ENCODE measurements around the gene USP11. TPM values are rescaled to one million over a fixed set of nuclear protein-coding genes. Genes with fewer than 3 reads are reported as not detected.

USP11 gene
- total and polyA plus RNA-seq, 2 of the 4 experiments (the other 2 are of a cell fraction): 33.5 to 59.7 TPM

GRCh38 chrX:47212381-47213293 is 20.2 kb upstream of the USP11 start (continued):
- no peak for TF ChIP-seq USF2 (IDR thresholded peaks at IDR 0.05; ENCODE audit: low read depth, low read length)

GRCh38 chrX:47214435-47215077 is 18.3 kb upstream of the USP11 start:
- H3K27ac ChIP-seq (ENCODE audit: insufficient read depth, low read length): no peak overlapping the region
- no peak overlapping the region for H3K18ac ChIP-seq (ENCODE audit: low read depth, low read length)
- no peak overlapping the region for H3K4ac ChIP-seq (ENCODE audit: low read depth, low read length)
- H3K56ac ChIP-seq (ENCODE audit: extremely low read depth, insufficient read depth, low read length): no peak overlapping the region
- peaks cover 77% of the 10 kb centered on the region for H4K20me1 ChIP-seq (ENCODE audit: insufficient read depth, low read length)
- ChIA-PET POLR2A (ENCODE audit: unreplicated experiment) (no interaction called here), CTCF (no interaction called here)
- TSS peak; percentile 98 for BruUV-seq (replicated peaks)
- no peak overlapping the region for H3K23ac ChIP-seq (ENCODE audit: low read depth, low read length)
- H3K4me3 ChIP-seq (ENCODE audit: insufficient read depth, low read depth, low read length): no peak overlapping the region
- ATAC-seq (ENCODE audit: low read depth) (no peak), DNase-seq (no peak)
- no peaks in the 10 kb centered on the region for H3K9me3 ChIP-seq (ENCODE audit: control insufficient read depth, insufficient read depth, low read length)
- no peaks in the 10 kb centered on the region; the same call in 1 of the 2 replicates for H3K27me3 ChIP-seq (ENCODE audit: control insufficient read depth, insufficient read depth, low read length)
- no peak overlapping the region for H2BK15ac ChIP-seq (ENCODE audit: low read depth, low read length)
- H3K4me2 ChIP-seq (ENCODE audit: low read depth, low read length): no peak overlapping the region
- no peak overlapping the region for H3K14ac ChIP-seq (replicated peaks; ENCODE audit: low read depth, low read length)
- no peak overlapping the region for H2AK9ac ChIP-seq (replicated peaks; ENCODE audit: low read depth, low read length, poor library complexity)
- H2BK120ac ChIP-seq (ENCODE audit: low read depth, low read length): no peak overlapping the region
- no peak overlapping the region for H2BK5ac ChIP-seq (ENCODE audit: low read depth, low read length, poor library complexity, severe bottlenecking)
- dilution Hi-C loops (cut with HindIII; ENCODE audit: low sequenced_read_pairs, unreplicated experiment) (no loop called here), in situ Hi-C loops (cut with MboI; ENCODE audit: low sequenced_read_pairs) (loop anchor here (25.0 kb wide), 1 partner anchor 423 kb away; the partner anchor contains the start of gene CFP), intact Hi-C loops (cut with micrococcal nuclease) (no loop called here)
- no peak overlapping the region for H4K5ac ChIP-seq (ENCODE audit: low read depth, low read length)
- H2AK5ac ChIP-seq (ENCODE audit: low read depth, low read length): no peak overlapping the region
- H3K36me3 ChIP-seq (ENCODE audit: control insufficient read depth, insufficient read depth, low read length): peaks cover 60% of the 10 kb centered on the region
- H4K91ac ChIP-seq (ENCODE audit: insufficient read depth, low read depth, low read length): no peak overlapping the region
- H2AFZ ChIP-seq (replicated peaks; ENCODE audit: low read length, poor library complexity): no peak overlapping the region
- H3K9me1 ChIP-seq (ENCODE audit: insufficient read depth, low read length): peaks cover 12% of the 10 kb centered on the region; the same call in 1 of the 2 replicates
- no peak overlapping the region for H2BK20ac ChIP-seq (ENCODE audit: low read depth, low read length)
- peaks cover 5% of the 10 kb centered on the region; the same call in 1 of the 2 replicates for H3K4me1 ChIP-seq (ENCODE audit: control insufficient read depth, insufficient read depth, low read length)
- H4K8ac ChIP-seq (ENCODE audit: low read depth in 2 of 2, low read length in 2 of 2): no peak overlapping the region
- no peak overlapping the region for H3K9ac ChIP-seq (ENCODE audit: low read depth, low read length)
- H3K79me1 ChIP-seq (ENCODE audit: low read depth in 1 of 2, low read length in 2 of 2): peaks cover 0 to 28% of the 10 kb centered on the region in 2 experiments; a peak in 2 of 4 replicates
- WGBS, 2 experiments (ENCODE audit: extremely low coverage in 2 of 2, insufficient read length in 1 of 2): 97% methylated on average over 15 of the region's 20 CpGs; no CpG with 5 or more reads in 1 of the 2 experiments
- TF ChIP-seq RCOR1 (IDR thresholded peaks at IDR 0.05; ENCODE audit: insufficient replicate concordance, low read length): no peak
- no peak for TF ChIP-seq RAD21 (IDR thresholded peaks at IDR 0.05; ENCODE audit: low read length)
- TF ChIP-seq NFE2L2 (IDR thresholded peaks at IDR 0.05; ENCODE audit: low read depth, low read length): no peak
- no peak for TF ChIP-seq POLR2A (IDR thresholded peaks at IDR 0.05; ENCODE audit: low read depth, low read length)
- TF ChIP-seq MXI1 (IDR thresholded peaks at IDR 0.05; ENCODE audit: borderline replicate concordance, low read depth, low read length): no peak
- no peak for TF ChIP-seq ELK1 (IDR thresholded peaks at IDR 0.05; ENCODE audit: borderline replicate concordance, low read depth, low read length)
- no peak for TF ChIP-seq FOS (IDR thresholded peaks at IDR 0.05; ENCODE audit: low read depth, low read length)
- no peak for TF ChIP-seq BHLHE40 (IDR thresholded peaks at IDR 0.05; ENCODE audit: low read depth, low read length)
- no peak for TF ChIP-seq USF2 (IDR thresholded peaks at IDR 0.05; ENCODE audit: low read depth, low read length)
- TF ChIP-seq MAFK (IDR thresholded peaks at IDR 0.05; ENCODE audit: low read depth, low read length): no peak
- no peak for TF ChIP-seq CEBPB (IDR thresholded peaks at IDR 0.05; ENCODE audit: low read depth, low read length)
- no peak for TF ChIP-seq RFX5 (IDR thresholded peaks at IDR 0.05; ENCODE audit: low read depth, low read length)

Data from IMR-90 (cell line).